HG02884 (cell line): ENCODE results near the gene GIMAP8.

Experiments used
- ATAC-seq: cut with Tn5 transposase; IDR thresholded peaks from one replicate; pipeline ENCODE4 v1.9.1; 2021; ENCODE audit warnings: mild to moderate bottlenecking, moderate library complexity; ENCODE audit not compliant: unreplicated experiment

Gene GIMAP8

GRCh38 chr7:150411606-150412005, 38.8 kb upstream of the GIMAP8 start:
- no peak for ATAC-seq

GRCh38 chr7:150412016-150412415, 38.4 kb upstream of the GIMAP8 start:
- ATAC-seq = no peak

- ATAC-seq = no peak
Observed at GRCh38 chr7:150412518-150413488, 37.6 kb upstream of the GIMAP8 start.

GRCh38 chr7:150413640-150414081, 36.8 kb upstream of the GIMAP8 start:
- no peak for ATAC-seq

GRCh38 chr7:150415161-150416153, 35.0 kb upstream of the GIMAP8 start:
- no peak for ATAC-seq

GRCh38 chr7:150417239-150417638, 33.2 kb upstream of the GIMAP8 start:
- no peak for ATAC-seq

- ATAC-seq = no peak
Observed at GRCh38 chr7:150417863-150418262, 32.6 kb upstream of the GIMAP8 start.

- no peak for ATAC-seq
Observed at GRCh38 chr7:150420242-150420641, 30.2 kb upstream of the GIMAP8 start.

GRCh38 chr7:150420987-150421674, 29.3 kb upstream of the GIMAP8 start:
- peak; percentile 87 for ATAC-seq

GRCh38 chr7:150421831-150422230, 28.6 kb upstream of the GIMAP8 start:
- no peak for ATAC-seq

GRCh38 chr7:150425670-150426069, 24.8 kb upstream of the GIMAP8 start:
- no peak for ATAC-seq

GRCh38 chr7:150428671-150429451, 21.6 kb upstream of the GIMAP8 start:
- ATAC-seq = no peak

GRCh38 chr7:150429699-150430098, 20.7 kb upstream of the GIMAP8 start:
- no peak for ATAC-seq

GRCh38 chr7:150430465-150431085, 19.9 kb upstream of the GIMAP8 start:
- ATAC-seq = no peak

- ATAC-seq = no peak
Observed at GRCh38 chr7:150431839-150432658, 18.4 kb upstream of the GIMAP8 start.

GRCh38 chr7:150432915-150433892, 17.2 kb upstream of the GIMAP8 start:
- no peak for ATAC-seq

- ATAC-seq = no peak
Observed at GRCh38 chr7:150434240-150434639, 16.2 kb upstream of the GIMAP8 start.

GRCh38 chr7:150435047-150435389, 15.4 kb upstream of the GIMAP8 start:
- ATAC-seq = no peak
